C4-2B (cell line): ENCODE data around the gene WNT16.

Source experiments
- H3K27ac ChIP-seq: fragments of 450-650 bp; 2 replicates; pipeline ENCODE4 v1.5.1; 2017
- CTCF ChIP-seq: fragments of 450-650 bp; conservative IDR thresholded peaks from 2 replicates; pipeline ENCODE4 v1.5.1; 2017; ENCODE audit warnings: mild to moderate bottlenecking
- ZFX ChIP-seq: fragments of 450-650 bp; IDR thresholded peaks from 2 replicates; pipeline ENCODE4 v1.6.1; 2017

Gene WNT16

GRCh38 chr7:121339082-121339481 lies 10.3 kb downstream of the WNT16 start:
- TF ChIP-seq ZFX: no peak
- no peak for TF ChIP-seq CTCF
- H3K27ac ChIP-seq: no peak overlapping the region

GRCh38 chr7:121341933-121342332 lies 13.1 kb downstream of the WNT16 start:
- no peak overlapping the region for H3K27ac ChIP-seq
- TF ChIP-seq ZFX: no peak
- no peak for TF ChIP-seq CTCF

- no peak overlapping the region for H3K27ac ChIP-seq
- no peak for TF ChIP-seq CTCF
- TF ChIP-seq ZFX: no peak
Observed at GRCh38 chr7:121342631-121343030, 13.8 kb downstream of the WNT16 start.

GRCh38 chr7:121343302-121343701 lies 14.5 kb downstream of the WNT16 start:
- TF ChIP-seq ZFX (no peak), CTCF (no peak)
- H3K27ac ChIP-seq: no peak overlapping the region

GRCh38 chr7:121344093-121344492 lies 15.3 kb downstream of the WNT16 start:
- TF ChIP-seq ZFX: no peak
- no peak overlapping the region for H3K27ac ChIP-seq

- no peak overlapping the region for H3K27ac ChIP-seq
Observed at GRCh38 chr7:121344497-121344896, 15.7 kb downstream of the WNT16 start.

GRCh38 chr7:121351682-121352081 lies 22.9 kb downstream of the WNT16 start:
- TF ChIP-seq CTCF (no peak; the same call in 1 of the 2 replicates), ZFX (no peak)
- no peak overlapping the region for H3K27ac ChIP-seq

More at GRCh38 chr7:121344497-121344896, 15.7 kb downstream of the WNT16 start:
- no peak for TF ChIP-seq CTCF
- TF ChIP-seq ZFX: no peak

- TF ChIP-seq ZFX (no peak), CTCF (no peak)
- H3K27ac ChIP-seq: no peak overlapping the region
Observed at GRCh38 chr7:121352323-121352722, 23.5 kb downstream of the WNT16 start.
